NCI-H2227 treated with DMSO at 0.1 percent for 48 hours (cell line): Measurements from ENCODE around the gene KIF9.
"Not testable (repeated sequence)": the region's sequence is repeated elsewhere in the genome, so short reads cannot be mapped to it uniquely, and the experiment has no call there.

ENCODE experiments used
- DNase-seq: peaks from one replicate; lab custom pipeline; 2025; lab: John Stamatoyannopoulos, UW

Gene KIF9

GRCh38 chr3:47193871-47194859 lies 88.4 kb downstream of the KIF9 start:
- no peak for DNase-seq

- DNase-seq = no peak
These were observed 96.3 kb downstream of the KIF9 start for GRCh38 chr3:47186285-47186684.

GRCh38 chr3:47181685-47182084 lies 100.9 kb downstream of the KIF9 start:
- DNase-seq = not testable (repeated sequence)

- not testable (repeated sequence) for DNase-seq
These were observed 102.6 kb downstream of the KIF9 start for GRCh38 chr3:47180011-47180410.
